ENCODE measurements around the gene ZYG11B. TPM values are rescaled to one million over a fixed set of nuclear protein-coding genes. Genes with fewer than 3 reads are reported as not detected.
"Not testable (repeated sequence)": the region's sequence is repeated elsewhere in the genome, so short reads cannot be mapped to it uniquely, and the experiment has no call there.

ZYG11B gene
- total and polyA plus RNA-seq, 4 experiments from 2014 or later: 6.1 to 23.1 (median 19.4) TPM

DNA sequence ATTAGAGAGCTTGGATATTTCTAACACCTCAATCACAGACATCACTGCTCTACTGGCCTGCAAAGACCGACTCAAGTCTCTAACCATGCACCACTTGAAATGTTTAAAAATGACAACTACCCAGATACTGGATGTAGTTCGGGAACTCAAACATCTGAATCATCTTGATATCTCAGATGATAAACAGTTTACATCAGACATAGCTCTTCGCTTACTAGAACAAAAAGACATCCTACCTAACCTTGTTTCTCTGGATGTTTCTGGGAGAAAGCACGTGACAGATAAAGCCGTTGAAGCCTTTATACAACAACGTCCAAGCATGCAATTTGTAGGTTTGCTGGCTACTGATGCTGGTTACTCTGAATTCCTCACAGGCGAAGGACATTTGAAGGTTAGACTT lies 45.1 kb downstream of the ZYG11B start:
- H3K4me3 ChIP-seq (ENCODE audit: low read length in 2 of 2): no peak overlapping the region
- peaks cover 8% of the 10 kb centered on the region for H3K36me3 ChIP-seq (ENCODE audit: insufficient read depth, low read length)
- H3K27me3 ChIP-seq (ENCODE audit: insufficient read depth, low read length): no peaks in the 10 kb centered on the region
- Mint-ChIP-seq H3K4me3 (no peak overlapping the region), H3K27ac (peak overlapping the region in 1 of 7 donors; percentile 18), H3K9me3 (no peaks in the 10 kb centered on the region), H3K4me1 (peaks cover 0 to 25% (median 20%) of the 10 kb centered on the region in 4 donors), H3K36me3 (peaks cover 33 to 41% of the 10 kb centered on the region in 2 donors), H3K27me3 (no peaks in the 10 kb centered on the region)
- intact Hi-C loops (cut with micrococcal nuclease): no loop called here
- DNase-seq: no peak
- H3K4me1 ChIP-seq (ENCODE audit: insufficient read depth, low read length): no peaks in the 10 kb centered on the region
- no peak overlapping the region for H3K27ac ChIP-seq (ENCODE audit: low read depth, low read length)
- CTCF ChIA-PET (ENCODE audit: partially characterized antibody): interaction anchor here (1.3 kb wide), 1 partner anchor 9 kb away, joined by 8 read pairs; no protein-coding TSS in a partner anchor
- POLR2A ChIA-PET (ENCODE audit: partially characterized antibody): no interaction called here
- no peaks in the 10 kb centered on the region for H3K9me3 ChIP-seq (ENCODE audit: control insufficient read depth in 1 of 2, low read length in 2 of 2)

DNA sequence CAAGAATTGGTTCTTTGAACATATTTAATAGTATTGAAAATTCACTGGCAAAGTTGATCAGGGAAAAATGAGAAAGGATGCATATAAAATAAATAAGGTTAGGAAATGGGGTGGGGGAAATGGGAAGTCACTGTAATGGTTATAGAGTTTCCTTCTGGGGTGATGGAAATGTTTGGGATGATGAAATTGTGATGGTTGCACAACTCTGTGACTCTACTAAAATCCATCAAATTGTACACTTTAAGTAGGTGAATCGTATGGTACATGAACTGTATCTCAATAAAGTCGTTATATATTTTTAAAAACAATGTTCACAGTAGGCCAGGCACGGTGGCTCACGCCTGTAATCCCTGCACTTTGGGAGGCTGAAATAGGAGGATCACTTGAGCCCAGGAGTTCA lies 59.9 kb downstream of the ZYG11B start:
- Histone ChIP-seq H3K36me3 (ENCODE audit: insufficient read depth, low read length) (peaks cover 19% of the 10 kb centered on the region), H3K27ac (ENCODE audit: low read depth, low read length) (no peak overlapping the region), H3K27me3 (ENCODE audit: insufficient read depth, low read length) (no peaks in the 10 kb centered on the region), H3K4me1 (ENCODE audit: insufficient read depth, low read length) (no peaks in the 10 kb centered on the region), H3K9me3 (ENCODE audit: control insufficient read depth in 1 of 2, low read length in 2 of 2) (no peaks in the 10 kb centered on the region), H3K4me3 (ENCODE audit: low read length in 2 of 2) (no peak overlapping the region)
- no peaks in the 10 kb centered on the region for H3K9me3 Mint-ChIP-seq
- no peaks in the 10 kb centered on the region for H3K27me3 Mint-ChIP-seq
- ChIA-PET POLR2A (ENCODE audit: partially characterized antibody) (no interaction called here), CTCF (ENCODE audit: partially characterized antibody) (no interaction called here)
- H3K4me1 Mint-ChIP-seq: peaks cover 0 to 2% (median 0%) of the 10 kb centered on the region in 4 donors
- DNase-seq: no peak
- H3K36me3 Mint-ChIP-seq: peaks cover 31 to 62% of the 10 kb centered on the region in 2 donors
- intact Hi-C loops (cut with micrococcal nuclease): no loop called here
- H3K4me3 Mint-ChIP-seq: no peak overlapping the region
- H3K27ac Mint-ChIP-seq: no peak overlapping the region

DNA sequence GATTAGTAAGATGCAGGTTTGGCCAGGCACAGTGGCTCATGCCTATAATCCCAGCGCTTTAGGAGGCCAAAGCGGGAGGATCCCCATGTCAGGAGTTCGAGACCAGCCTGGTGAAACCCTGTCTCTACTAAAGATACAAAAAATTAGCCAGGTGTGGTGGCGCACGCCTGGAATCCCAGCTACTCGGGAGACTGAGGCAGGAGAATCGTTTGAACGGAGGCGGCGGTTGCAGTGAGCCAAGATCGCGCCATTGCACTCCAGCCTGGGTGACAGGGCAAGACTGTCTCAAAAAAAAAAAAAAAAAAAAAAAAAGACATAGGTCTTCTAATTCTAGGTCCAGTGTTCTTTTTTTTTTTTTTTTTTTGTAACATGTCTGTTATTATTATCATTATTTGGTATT lies 64.2 kb downstream of the ZYG11B start:
- DNase-seq; intact Hi-C loops (cut with micrococcal nuclease); H3K36me3 ChIP-seq (ENCODE audit: insufficient read depth, low read length); H3K9me3 Mint-ChIP-seq; H3K27me3 Mint-ChIP-seq; H3K4me1 Mint-ChIP-seq; H3K9me3 ChIP-seq (ENCODE audit: control insufficient read depth in 1 of 2, low read length in 2 of 2); POLR2A ChIA-PET (ENCODE audit: partially characterized antibody); H3K27me3 ChIP-seq (ENCODE audit: insufficient read depth, low read length); H3K4me1 ChIP-seq (ENCODE audit: insufficient read depth, low read length); H3K4me3 ChIP-seq (ENCODE audit: low read length in 2 of 2); H3K27ac ChIP-seq (ENCODE audit: low read depth, low read length); H3K4me3 Mint-ChIP-seq: not testable (repeated sequence)
- CTCF ChIA-PET (ENCODE audit: partially characterized antibody): interaction anchor here (1.0 to 1.6 kb wide), 4 partner anchors 8 to 131 kb away, joined by 3 to 4 read pairs (median 3); partner anchors contain the start of gene ECHDC2
- H3K27ac Mint-ChIP-seq: peak overlapping the region in 1 of 7 donors; percentile 25
- H3K36me3 Mint-ChIP-seq: peaks cover 19 to 60% of the 10 kb centered on the region in 2 donors

DNA sequence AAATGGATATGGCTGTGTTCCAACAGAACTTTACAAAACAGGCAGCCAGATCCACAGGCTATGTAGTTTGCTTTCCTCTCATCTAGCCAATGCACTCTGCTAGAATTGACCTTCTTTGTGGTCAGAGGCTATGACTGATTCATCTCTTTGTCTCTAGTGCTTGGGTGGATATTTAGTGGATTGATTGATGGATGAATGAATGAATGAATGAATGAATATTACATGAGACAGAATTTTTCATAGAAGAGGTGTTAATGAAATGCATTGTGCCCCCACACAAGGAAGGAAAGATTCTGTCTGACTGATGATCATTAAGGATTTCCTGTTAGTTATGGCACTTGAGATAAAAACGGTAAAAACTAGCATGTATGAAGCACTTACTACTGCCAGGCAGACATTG lies 65.8 kb downstream of the ZYG11B start:
- Histone ChIP-seq H3K27ac (ENCODE audit: low read depth, low read length) (no peak overlapping the region), H3K36me3 (ENCODE audit: insufficient read depth, low read length) (peaks cover 12% of the 10 kb centered on the region), H3K27me3 (ENCODE audit: insufficient read depth, low read length) (no peaks in the 10 kb centered on the region), H3K4me3 (ENCODE audit: low read length in 2 of 2) (no peak overlapping the region), H3K9me3 (ENCODE audit: control insufficient read depth in 1 of 2, low read length in 2 of 2) (no peaks in the 10 kb centered on the region), H3K4me1 (ENCODE audit: insufficient read depth, low read length) (no peaks in the 10 kb centered on the region)
- Mint-ChIP-seq H3K27me3 (no peaks in the 10 kb centered on the region), H3K9me3 (no peaks in the 10 kb centered on the region), H3K4me1 (peaks cover 0 to 2% (median 0%) of the 10 kb centered on the region in 4 donors), H3K36me3 (peaks cover 19 to 61% of the 10 kb centered on the region in 2 donors), H3K4me3 (no peak overlapping the region), H3K27ac (peak overlapping the region in 1 of 7 donors; percentile 3)
- POLR2A ChIA-PET (ENCODE audit: partially characterized antibody): no interaction called here
- DNase-seq: no peak
- CTCF ChIA-PET (ENCODE audit: partially characterized antibody): no interaction called here
- intact Hi-C loops (cut with micrococcal nuclease): no loop called here

DNA sequence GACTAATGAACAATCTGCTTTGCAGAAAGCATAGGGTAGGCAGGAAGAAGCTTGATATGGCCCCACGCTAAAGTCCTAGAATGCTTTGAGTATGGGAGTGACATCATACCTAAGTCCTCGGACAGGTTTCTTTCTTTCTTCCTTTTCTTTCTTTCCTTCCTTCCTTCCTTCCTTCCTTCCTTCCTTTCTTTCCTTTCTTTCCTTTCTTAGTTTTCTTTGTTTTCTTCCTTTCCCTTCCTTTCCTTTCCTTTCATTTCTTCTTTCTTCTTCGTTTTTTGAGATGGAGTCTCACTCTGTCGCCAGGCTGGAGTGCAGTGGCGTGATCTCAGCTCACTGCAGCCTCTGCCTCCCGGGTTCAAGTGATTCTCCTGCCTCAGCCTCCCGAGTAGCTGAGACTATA lies 67.5 kb downstream of the ZYG11B start:
- H3K9me3 Mint-ChIP-seq; CTCF ChIA-PET (ENCODE audit: partially characterized antibody); H3K4me3 Mint-ChIP-seq; H3K4me3 ChIP-seq (ENCODE audit: low read length in 2 of 2); H3K27me3 ChIP-seq (ENCODE audit: insufficient read depth, low read length); H3K4me1 Mint-ChIP-seq; H3K4me1 ChIP-seq (ENCODE audit: insufficient read depth, low read length); DNase-seq; H3K27ac ChIP-seq (ENCODE audit: low read depth, low read length); H3K9me3 ChIP-seq (ENCODE audit: control insufficient read depth in 1 of 2, low read length in 2 of 2); POLR2A ChIA-PET (ENCODE audit: partially characterized antibody); intact Hi-C loops (cut with micrococcal nuclease); H3K27me3 Mint-ChIP-seq: not testable (repeated sequence)
- peak overlapping the region in 3 of 7 donors; percentile 64 to 70 (median 65) for H3K27ac Mint-ChIP-seq
- peaks cover 19 to 54% of the 10 kb centered on the region in 2 donors for H3K36me3 Mint-ChIP-seq
- peaks cover 12% of the 10 kb centered on the region for H3K36me3 ChIP-seq (ENCODE audit: insufficient read depth, low read length)

DNA sequence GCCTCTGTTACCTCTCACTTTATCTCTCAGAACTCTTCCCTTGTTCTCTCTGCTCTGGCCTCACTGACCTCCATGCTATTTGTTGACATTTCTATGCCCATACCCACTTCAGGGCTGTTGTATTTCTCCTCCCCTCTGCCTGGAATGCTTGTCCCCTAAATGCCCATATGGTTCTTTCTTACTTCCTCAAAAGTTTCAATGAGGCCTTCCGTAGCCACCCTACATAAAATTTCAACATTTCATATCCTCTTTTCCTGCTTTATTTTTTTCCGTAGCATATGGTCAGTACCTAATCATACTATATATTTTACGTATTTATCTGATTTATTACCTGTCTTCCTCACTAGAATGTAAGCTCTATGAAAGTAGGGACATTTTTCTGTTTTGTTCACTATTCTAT lies 69.2 kb downstream of the ZYG11B start:
- POLR2A ChIA-PET (ENCODE audit: partially characterized antibody): no interaction called here
- peaks cover 16 to 40% of the 10 kb centered on the region in 2 donors for H3K36me3 Mint-ChIP-seq
- Histone ChIP-seq H3K9me3 (ENCODE audit: control insufficient read depth in 1 of 2, low read length in 2 of 2) (no peaks in the 10 kb centered on the region), H3K4me1 (ENCODE audit: insufficient read depth, low read length) (no peaks in the 10 kb centered on the region), H3K27ac (ENCODE audit: low read depth, low read length) (no peak overlapping the region), H3K27me3 (ENCODE audit: insufficient read depth, low read length) (no peaks in the 10 kb centered on the region), H3K4me3 (ENCODE audit: low read length in 2 of 2) (no peak overlapping the region), H3K36me3 (ENCODE audit: insufficient read depth, low read length) (peaks cover 12% of the 10 kb centered on the region)
- no peaks in the 10 kb centered on the region for H3K9me3 Mint-ChIP-seq
- intact Hi-C loops (cut with micrococcal nuclease): no loop called here
- H3K4me3 Mint-ChIP-seq: no peak overlapping the region
- H3K27me3 Mint-ChIP-seq: no peaks in the 10 kb centered on the region
- H3K4me1 Mint-ChIP-seq: no peaks in the 10 kb centered on the region
- DNase-seq: no peak
- H3K27ac Mint-ChIP-seq: peak overlapping the region in 2 of 7 donors; percentile 9 to 31
- CTCF ChIA-PET (ENCODE audit: partially characterized antibody): no interaction called here

DNA sequence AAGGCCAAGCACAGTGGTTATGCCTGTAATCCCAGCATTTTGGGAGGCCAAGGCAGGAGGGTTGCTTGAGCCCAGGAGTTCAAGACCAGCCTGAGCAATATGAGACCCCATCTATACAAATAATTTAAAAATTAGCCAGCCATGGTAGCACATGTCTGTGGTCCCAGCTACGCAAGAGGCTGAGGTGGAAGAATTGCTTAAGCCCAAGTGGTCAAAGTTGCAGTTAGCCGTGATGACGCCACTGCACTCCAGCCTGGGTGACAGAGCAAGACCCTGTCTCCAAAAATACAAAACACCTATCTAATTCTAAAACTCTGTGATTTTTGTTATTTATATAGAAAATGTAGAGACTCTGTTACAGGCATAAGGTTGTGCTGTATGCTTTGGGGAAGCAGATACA lies 72.1 kb downstream of the ZYG11B start:
- Mint-ChIP-seq H3K4me1 (no peaks in the 10 kb centered on the region), H3K36me3 (peaks cover 16 to 36% of the 10 kb centered on the region in 2 donors)
- CTCF ChIA-PET (ENCODE audit: partially characterized antibody): no interaction called here

DNA sequence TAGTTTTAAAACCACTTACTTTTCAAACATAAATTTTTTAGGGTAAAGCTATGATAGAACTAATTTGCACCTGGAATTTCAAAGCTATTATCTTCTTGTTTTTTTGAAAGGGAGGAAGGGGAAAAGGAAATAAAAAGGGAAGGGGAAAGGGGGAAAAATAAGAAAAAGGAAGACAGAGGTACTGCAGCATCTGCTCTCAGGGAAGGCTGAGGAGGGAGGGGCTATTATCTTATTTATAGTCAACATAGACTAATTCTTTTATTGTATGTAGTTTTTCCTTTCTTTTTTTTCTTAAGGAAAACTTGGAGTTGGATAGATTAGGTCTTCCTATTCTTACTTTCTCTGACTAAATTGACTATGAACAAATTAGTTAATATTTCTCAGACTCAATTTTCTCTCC lies 74.8 kb downstream of the ZYG11B start:
- H3K4me3 ChIP-seq (ENCODE audit: low read length in 2 of 2): no peak overlapping the region
- intact Hi-C loops (cut with micrococcal nuclease): no loop called here
- no peak for DNase-seq
- H3K9me3 ChIP-seq (ENCODE audit: control insufficient read depth in 1 of 2, low read length in 2 of 2): no peaks in the 10 kb centered on the region
- H3K27ac Mint-ChIP-seq: peak overlapping the region in 1 of 7 donors; percentile 29
- peaks cover 6% of the 10 kb centered on the region for H3K36me3 ChIP-seq (ENCODE audit: insufficient read depth, low read length)
- H3K4me1 Mint-ChIP-seq: no peaks in the 10 kb centered on the region
- no peak overlapping the region for H3K27ac ChIP-seq (ENCODE audit: low read depth, low read length)
- POLR2A ChIA-PET (ENCODE audit: partially characterized antibody): no interaction called here
- H3K36me3 Mint-ChIP-seq: peaks cover 5 to 21% of the 10 kb centered on the region in 2 donors
- no peaks in the 10 kb centered on the region for H3K4me1 ChIP-seq (ENCODE audit: insufficient read depth, low read length)
- H3K27me3 ChIP-seq (ENCODE audit: insufficient read depth, low read length): no peaks in the 10 kb centered on the region
- no peak overlapping the region for H3K4me3 Mint-ChIP-seq
- no peaks in the 10 kb centered on the region for H3K27me3 Mint-ChIP-seq
- CTCF ChIA-PET (ENCODE audit: partially characterized antibody): no interaction called here
- no peaks in the 10 kb centered on the region for H3K9me3 Mint-ChIP-seq

More for the DNA sequence above, 72.1 kb downstream of the ZYG11B start:
- Histone ChIP-seq H3K4me1 (ENCODE audit: insufficient read depth, low read length) (no peaks in the 10 kb centered on the region), H3K36me3 (ENCODE audit: insufficient read depth, low read length) (peaks cover 6% of the 10 kb centered on the region), H3K4me3 (ENCODE audit: low read length in 2 of 2) (no peak overlapping the region), H3K27ac (ENCODE audit: low read depth, low read length) (no peak overlapping the region), H3K27me3 (ENCODE audit: insufficient read depth, low read length) (no peaks in the 10 kb centered on the region), H3K9me3 (ENCODE audit: control insufficient read depth in 1 of 2, low read length in 2 of 2) (no peaks in the 10 kb centered on the region)
- Mint-ChIP-seq H3K4me3 (no peak overlapping the region), H3K27me3 (no peaks in the 10 kb centered on the region), H3K27ac (no peak overlapping the region), H3K9me3 (no peaks in the 10 kb centered on the region)
- DNase-seq: no peak
- intact Hi-C loops (cut with micrococcal nuclease): no loop called here
- POLR2A ChIA-PET (ENCODE audit: partially characterized antibody): interaction anchor here (0.6 kb wide), 1 partner anchor 544 kb away, joined by 3 read pairs; no protein-coding TSS in a partner anchor
